Measurements from ENCODE around the gene XPR1.

XPR1 gene

DNA sequence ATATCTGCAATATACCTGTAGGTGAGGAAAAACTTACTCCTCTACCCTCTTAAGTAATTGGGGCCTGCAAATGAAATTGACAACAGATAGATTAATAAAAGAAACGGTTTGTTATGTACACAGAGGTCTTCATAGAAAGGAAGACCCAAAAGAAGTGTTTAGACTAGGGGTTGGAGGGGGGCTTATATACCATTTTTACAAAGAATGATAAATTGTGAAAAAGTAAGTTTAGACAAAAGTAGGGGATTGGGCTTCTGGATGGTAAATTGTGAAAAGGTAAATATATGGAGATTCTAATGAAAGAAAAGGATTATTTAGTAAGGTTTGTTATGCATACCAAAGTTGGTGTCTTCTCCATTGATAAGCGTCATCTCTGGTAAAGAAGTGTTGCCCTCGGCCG lies 207.7 kb downstream of the XPR1 start:
- Histone ChIP-seq H3K9ac (ENCODE audit: low read depth, low read length, poor library complexity, severe bottlenecking) (no peak overlapping the region), H3K27me3 (ENCODE audit: insufficient read depth, low read length, poor library complexity, severe bottlenecking) (no peaks in the 10 kb centered on the region), H3K79me2 (ENCODE audit: insufficient read depth, low read length) (no peaks in the 10 kb centered on the region), H4K20me1 (ENCODE audit: insufficient read depth, low read length, poor library complexity, severe bottlenecking) (no peaks in the 10 kb centered on the region), H3F3A (ENCODE audit: low read depth) (no peaks in the 10 kb centered on the region), H2AFZ (ENCODE audit: low read length) (no peak overlapping the region), H3K4me1 (ENCODE audit: insufficient read depth, low read length, poor library complexity, severe bottlenecking) (no peaks in the 10 kb centered on the region), H3K4me2 (ENCODE audit: low read depth, low read length, poor library complexity, severe bottlenecking) (no peak overlapping the region), H3K36me3 (ENCODE audit: insufficient read depth, low read length) (peaks cover 7% of the 10 kb centered on the region; the same call in 1 of the 2 replicates), H3K9me2 (replicated peaks; ENCODE audit: low read depth, low read length) (no peaks in the 10 kb centered on the region), H3K4me3 (ENCODE audit: low read length, poor library complexity, severe bottlenecking) (no peak overlapping the region), H3K9me3 (ENCODE audit: insufficient read depth, low read depth, low read length) (no peaks in the 10 kb centered on the region; the same call in 1 of the 2 replicates)
- TF ChIP-seq, protein P1, sequence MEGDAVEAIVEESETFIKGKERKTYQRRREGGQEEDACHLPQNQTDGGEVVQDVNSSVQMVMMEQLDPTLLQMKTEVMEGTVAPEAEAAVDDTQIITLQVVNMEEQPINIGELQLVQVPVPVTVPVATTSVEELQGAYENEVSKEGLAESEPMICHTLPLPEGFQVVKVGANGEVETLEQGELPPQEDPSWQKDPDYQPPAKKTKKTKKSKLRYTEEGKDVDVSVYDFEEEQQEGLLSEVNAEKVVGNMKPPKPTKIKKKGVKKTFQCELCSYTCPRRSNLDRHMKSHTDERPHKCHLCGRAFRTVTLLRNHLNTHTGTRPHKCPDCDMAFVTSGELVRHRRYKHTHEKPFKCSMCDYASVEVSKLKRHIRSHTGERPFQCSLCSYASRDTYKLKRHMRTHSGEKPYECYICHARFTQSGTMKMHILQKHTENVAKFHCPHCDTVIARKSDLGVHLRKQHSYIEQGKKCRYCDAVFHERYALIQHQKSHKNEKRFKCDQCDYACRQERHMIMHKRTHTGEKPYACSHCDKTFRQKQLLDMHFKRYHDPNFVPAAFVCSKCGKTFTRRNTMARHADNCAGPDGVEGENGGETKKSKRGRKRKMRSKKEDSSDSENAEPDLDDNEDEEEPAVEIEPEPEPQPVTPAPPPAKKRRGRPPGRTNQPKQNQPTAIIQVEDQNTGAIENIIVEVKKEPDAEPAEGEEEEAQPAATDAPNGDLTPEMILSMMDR (conservative IDR thresholded peaks at IDR 0.05; ENCODE audit: low read length), result no peak
- no peak for TF ChIP-seq EZH2phosphoT487 (IDR thresholded peaks at IDR 0.05; ENCODE audit: borderline replicate concordance)

DNA sequence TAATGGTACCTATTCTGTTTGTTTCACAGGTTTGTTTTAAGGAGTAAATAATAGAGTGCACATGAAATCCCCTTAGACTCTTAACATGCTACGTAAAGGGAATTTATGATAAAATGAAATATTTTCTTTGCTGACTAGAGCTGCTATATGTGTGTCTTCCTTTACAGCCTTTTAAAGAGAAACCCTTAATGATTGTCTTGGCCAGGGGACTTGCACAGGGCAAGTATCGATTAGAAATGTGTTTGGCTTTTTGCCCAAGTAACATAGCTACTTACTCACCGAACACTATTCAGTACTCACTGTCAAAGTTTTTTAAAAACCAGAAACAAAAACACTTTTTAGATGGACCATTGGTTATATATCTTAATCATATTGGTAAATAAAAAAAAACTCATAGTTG lies 209.6 kb downstream of the XPR1 start:
- H3K4me2 ChIP-seq (ENCODE audit: low read depth, low read length, poor library complexity, severe bottlenecking), result no peak overlapping the region
- H3K4me1 ChIP-seq (ENCODE audit: insufficient read depth, low read length, poor library complexity, severe bottlenecking), result no peaks in the 10 kb centered on the region
- H3F3A ChIP-seq (ENCODE audit: low read depth), result no peaks in the 10 kb centered on the region
- peaks cover 4% of the 10 kb centered on the region; the same call in 1 of the 2 replicates for H3K36me3 ChIP-seq (ENCODE audit: insufficient read depth, low read length)
- H2AFZ ChIP-seq (ENCODE audit: low read length), result no peak overlapping the region
- no peaks in the 10 kb centered on the region; the same call in 1 of the 2 replicates for H3K9me3 ChIP-seq (ENCODE audit: insufficient read depth, low read depth, low read length)
- H3K4me3 ChIP-seq (ENCODE audit: low read length, poor library complexity, severe bottlenecking), result no peak overlapping the region
- H3K9ac ChIP-seq (ENCODE audit: low read depth, low read length, poor library complexity, severe bottlenecking), result no peak overlapping the region
- no peaks in the 10 kb centered on the region for H3K79me2 ChIP-seq (ENCODE audit: insufficient read depth, low read length)
- no peaks in the 10 kb centered on the region for H3K9me2 ChIP-seq (replicated peaks; ENCODE audit: low read depth, low read length)
- TF ChIP-seq EZH2phosphoT487 (IDR thresholded peaks at IDR 0.05; ENCODE audit: borderline replicate concordance), result no peak
- TF ChIP-seq, protein P1 (conservative IDR thresholded peaks at IDR 0.05; ENCODE audit: low read length), result no peak
- H3K27me3 ChIP-seq (ENCODE audit: insufficient read depth, low read length, poor library complexity, severe bottlenecking), result no peaks in the 10 kb centered on the region
- no peaks in the 10 kb centered on the region for H4K20me1 ChIP-seq (ENCODE audit: insufficient read depth, low read length, poor library complexity, severe bottlenecking)

DNA sequence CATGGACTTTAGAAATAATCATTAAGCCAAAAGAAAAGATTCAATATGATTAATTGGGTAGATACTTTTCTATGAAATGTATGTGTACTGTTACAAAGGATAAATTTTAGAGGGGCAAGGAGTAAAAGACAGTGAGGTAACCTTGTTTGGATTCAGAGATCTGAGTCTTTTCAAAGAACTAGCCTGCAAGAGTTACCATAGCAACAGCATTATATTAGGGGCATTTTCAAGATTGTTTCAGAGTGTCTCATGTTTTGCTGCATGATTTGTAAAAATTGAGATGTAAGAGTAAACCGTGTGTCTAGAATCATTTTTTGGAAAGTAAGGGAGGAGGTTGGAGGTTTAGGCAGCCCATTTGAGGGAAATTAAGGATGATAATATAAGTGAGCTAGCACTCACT lies 210.2 kb downstream of the XPR1 start:
- Histone ChIP-seq H3K9ac (ENCODE audit: low read depth, low read length, poor library complexity, severe bottlenecking) (no peak overlapping the region), H3K4me3 (ENCODE audit: low read length, poor library complexity, severe bottlenecking) (no peak overlapping the region), H2AFZ (ENCODE audit: low read length) (no peak overlapping the region), H3F3A (ENCODE audit: low read depth) (no peaks in the 10 kb centered on the region), H3K9me2 (replicated peaks; ENCODE audit: low read depth, low read length) (no peaks in the 10 kb centered on the region), H3K4me1 (ENCODE audit: insufficient read depth, low read length, poor library complexity, severe bottlenecking) (no peaks in the 10 kb centered on the region), H3K79me2 (ENCODE audit: insufficient read depth, low read length) (no peaks in the 10 kb centered on the region), H4K20me1 (ENCODE audit: insufficient read depth, low read length, poor library complexity, severe bottlenecking) (no peaks in the 10 kb centered on the region), H3K4me2 (ENCODE audit: low read depth, low read length, poor library complexity, severe bottlenecking) (no peak overlapping the region), H3K9me3 (ENCODE audit: insufficient read depth, low read depth, low read length) (no peaks in the 10 kb centered on the region; the same call in 1 of the 2 replicates), H3K36me3 (ENCODE audit: insufficient read depth, low read length) (peaks cover 4% of the 10 kb centered on the region; the same call in 1 of the 2 replicates), H3K27me3 (ENCODE audit: insufficient read depth, low read length, poor library complexity, severe bottlenecking) (no peaks in the 10 kb centered on the region)
- no peak for TF ChIP-seq EZH2phosphoT487 (IDR thresholded peaks at IDR 0.05; ENCODE audit: borderline replicate concordance)
- TF ChIP-seq, protein P1 (conservative IDR thresholded peaks at IDR 0.05; ENCODE audit: low read length), result no peak

Data from Loucy (cell line).